ENCODE measurements around the gene AAK1. TPM values are rescaled to one million over a fixed set of nuclear protein-coding genes. Genes with fewer than 3 reads are reported as not detected.

AAK1 gene
- total and polyA plus RNA-seq, 2 of the 13 experiments (the other 11 are each of a cell fraction or from before 2014, with no cell fraction given), result 9.8 to 10.3 TPM

DNA sequence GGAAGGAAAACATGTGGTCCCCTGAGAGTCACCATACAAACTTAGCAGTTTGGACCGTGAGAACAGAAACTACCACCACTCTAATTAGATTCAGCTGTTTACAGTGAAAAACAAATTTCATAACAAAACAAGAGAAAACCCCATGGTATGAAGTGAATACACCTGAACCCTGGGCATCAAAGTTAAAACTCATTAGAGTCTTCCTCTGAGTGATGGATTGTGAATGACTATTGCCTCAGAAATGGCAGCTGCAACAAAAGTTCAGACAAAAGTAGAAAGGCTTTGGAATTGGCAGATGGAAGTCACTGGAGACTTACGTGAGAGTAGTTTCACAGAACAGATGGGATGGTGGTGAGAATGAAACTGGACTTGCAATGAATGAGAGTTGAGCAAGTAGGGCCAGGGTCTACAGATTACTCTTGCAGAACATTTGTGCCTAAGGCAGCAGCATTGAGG is 98.0 kb downstream of the AAK1 start:
- H3K4me2 ChIP-seq (ENCODE audit: low read depth, low read length), result no peak overlapping the region
- H3K79me2 ChIP-seq (ENCODE audit: insufficient read depth, low read length), result no peaks in the 10 kb centered on the region
- DNase-seq (ENCODE audit: low spot score) (no peak), ATAC-seq (no peak), FAIRE-seq (no peak)
- no peak overlapping the region for H2AFZ ChIP-seq (ENCODE audit: low read length)
- no peak overlapping the region for H3K9ac ChIP-seq (ENCODE audit: insufficient read depth, low read depth, low read length)
- peaks cover 0 to 9% of the 10 kb centered on the region in 2 experiments; a peak in 2 of 5 replicates for H3K36me3 ChIP-seq (replicated peaks in 1 of 2; ENCODE audit: control insufficient read depth in 1 of 2, insufficient read depth in 2 of 2, low read length in 2 of 2)
- intact Hi-C loops (cut with micrococcal nuclease; ENCODE audit: unreplicated experiment), result no loop called here
- H3K4me1 ChIP-seq (ENCODE audit: insufficient read depth, low read length), result no peaks in the 10 kb centered on the region
- H4K20me1 ChIP-seq (ENCODE audit: insufficient read depth, low read length), result no peaks in the 10 kb centered on the region
- H3K27ac ChIP-seq (ENCODE audit: extremely low read length, insufficient read depth, low read length), result no peak overlapping the region
- H3K27me3 ChIP-seq (ENCODE audit: control insufficient read depth in 1 of 2, insufficient read depth in 2 of 2, low read length in 2 of 2), result no peaks in the 10 kb centered on the region
- in situ Hi-C loops (cut with HindIII; ENCODE audit: extremely low pct_ligation_motif_present, low pct_unique_long_range_greater_than_20kb), result no loop called here
- H3K9me3 ChIP-seq (ENCODE audit: low read length), result peaks cover 8% of the 10 kb centered on the region; the same call in 1 of the 2 replicates
- BruUV-seq (replicated peaks), result no TSS peak
- ChIA-PET CTCF (ENCODE audit: low intra/inter-chr PET ratio, low total read pairs) (no interaction called here), POLR2A (no interaction called here)
- TF ChIP-seq NFKBIZ (CRISPR knock-in tag; IDR thresholded peaks at IDR 0.05) (no peak), MLLT10 (CRISPR knock-in tag; IDR thresholded peaks at IDR 0.05) (no peak), TBX3 (IDR thresholded peaks at IDR 0.05; ENCODE audit: borderline replicate concordance) (no peak), EZH2 (conservative IDR thresholded peaks at IDR 0.05; ENCODE audit: low read depth, low read length) (no peak), ZNF616 (CRISPR knock-in tag; IDR thresholded peaks at IDR 0.05; ENCODE audit: low read depth) (no peak), MATR3 (CRISPR knock-in tag; IDR thresholded peaks at IDR 0.05) (no peak), ZNF264 (CRISPR knock-in tag; IDR thresholded peaks at IDR 0.05) (no peak), ZNF501 (CRISPR knock-in tag; IDR thresholded peaks at IDR 0.05) (no peak), SMAD9 (CRISPR knock-in tag; IDR thresholded peaks at IDR 0.05) (no peak), HOXA7 (CRISPR knock-in tag; IDR thresholded peaks at IDR 0.05) (no peak)
- TF ChIP-seq, protein P1, sequence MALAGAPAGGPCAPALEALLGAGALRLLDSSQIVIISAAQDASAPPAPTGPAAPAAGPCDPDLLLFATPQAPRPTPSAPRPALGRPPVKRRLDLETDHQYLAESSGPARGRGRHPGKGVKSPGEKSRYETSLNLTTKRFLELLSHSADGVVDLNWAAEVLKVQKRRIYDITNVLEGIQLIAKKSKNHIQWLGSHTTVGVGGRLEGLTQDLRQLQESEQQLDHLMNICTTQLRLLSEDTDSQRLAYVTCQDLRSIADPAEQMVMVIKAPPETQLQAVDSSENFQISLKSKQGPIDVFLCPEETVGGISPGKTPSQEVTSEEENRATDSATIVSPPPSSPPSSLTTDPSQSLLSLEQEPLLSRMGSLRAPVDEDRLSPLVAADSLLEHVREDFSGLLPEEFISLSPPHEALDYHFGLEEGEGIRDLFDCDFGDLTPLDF (CRISPR knock-in tag; IDR thresholded peaks at IDR 0.05), result no peak
- TF ChIP-seq, protein P2, sequence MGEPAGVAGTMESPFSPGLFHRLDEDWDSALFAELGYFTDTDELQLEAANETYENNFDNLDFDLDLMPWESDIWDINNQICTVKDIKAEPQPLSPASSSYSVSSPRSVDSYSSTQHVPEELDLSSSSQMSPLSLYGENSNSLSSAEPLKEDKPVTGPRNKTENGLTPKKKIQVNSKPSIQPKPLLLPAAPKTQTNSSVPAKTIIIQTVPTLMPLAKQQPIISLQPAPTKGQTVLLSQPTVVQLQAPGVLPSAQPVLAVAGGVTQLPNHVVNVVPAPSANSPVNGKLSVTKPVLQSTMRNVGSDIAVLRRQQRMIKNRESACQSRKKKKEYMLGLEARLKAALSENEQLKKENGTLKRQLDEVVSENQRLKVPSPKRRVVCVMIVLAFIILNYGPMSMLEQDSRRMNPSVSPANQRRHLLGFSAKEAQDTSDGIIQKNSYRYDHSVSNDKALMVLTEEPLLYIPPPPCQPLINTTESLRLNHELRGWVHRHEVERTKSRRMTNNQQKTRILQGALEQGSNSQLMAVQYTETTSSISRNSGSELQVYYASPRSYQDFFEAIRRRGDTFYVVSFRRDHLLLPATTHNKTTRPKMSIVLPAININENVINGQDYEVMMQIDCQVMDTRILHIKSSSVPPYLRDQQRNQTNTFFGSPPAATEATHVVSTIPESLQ (CRISPR knock-in tag; conservative IDR thresholded peaks at IDR 0.05), result no peak
- whole genome bisulfite sequencing (ENCODE audit: low lambda C conversion rate), result 98% methylated on average over 2 of the region's 2 CpGs
- H3K4me3 ChIP-seq (replicated peaks in 1 of 3; ENCODE audit: insufficient read depth in 1 of 3, low read depth in 2 of 3, low read length in 3 of 3), result no peak overlapping the region
